GM19240 (cell line): ENCODE results near the gene HEG1.
"Not testable (repeated sequence)": the region's sequence is repeated elsewhere in the genome, so short reads cannot be mapped to it uniquely, and the experiment has no call there.

Source experiments
- DNase-seq: peaks from one replicate; pipeline ENCODE4 v3.0.0; 2011; ENCODE audit warnings: low spot score; ENCODE audit not compliant: insufficient read length

HEG1 gene, protein sequence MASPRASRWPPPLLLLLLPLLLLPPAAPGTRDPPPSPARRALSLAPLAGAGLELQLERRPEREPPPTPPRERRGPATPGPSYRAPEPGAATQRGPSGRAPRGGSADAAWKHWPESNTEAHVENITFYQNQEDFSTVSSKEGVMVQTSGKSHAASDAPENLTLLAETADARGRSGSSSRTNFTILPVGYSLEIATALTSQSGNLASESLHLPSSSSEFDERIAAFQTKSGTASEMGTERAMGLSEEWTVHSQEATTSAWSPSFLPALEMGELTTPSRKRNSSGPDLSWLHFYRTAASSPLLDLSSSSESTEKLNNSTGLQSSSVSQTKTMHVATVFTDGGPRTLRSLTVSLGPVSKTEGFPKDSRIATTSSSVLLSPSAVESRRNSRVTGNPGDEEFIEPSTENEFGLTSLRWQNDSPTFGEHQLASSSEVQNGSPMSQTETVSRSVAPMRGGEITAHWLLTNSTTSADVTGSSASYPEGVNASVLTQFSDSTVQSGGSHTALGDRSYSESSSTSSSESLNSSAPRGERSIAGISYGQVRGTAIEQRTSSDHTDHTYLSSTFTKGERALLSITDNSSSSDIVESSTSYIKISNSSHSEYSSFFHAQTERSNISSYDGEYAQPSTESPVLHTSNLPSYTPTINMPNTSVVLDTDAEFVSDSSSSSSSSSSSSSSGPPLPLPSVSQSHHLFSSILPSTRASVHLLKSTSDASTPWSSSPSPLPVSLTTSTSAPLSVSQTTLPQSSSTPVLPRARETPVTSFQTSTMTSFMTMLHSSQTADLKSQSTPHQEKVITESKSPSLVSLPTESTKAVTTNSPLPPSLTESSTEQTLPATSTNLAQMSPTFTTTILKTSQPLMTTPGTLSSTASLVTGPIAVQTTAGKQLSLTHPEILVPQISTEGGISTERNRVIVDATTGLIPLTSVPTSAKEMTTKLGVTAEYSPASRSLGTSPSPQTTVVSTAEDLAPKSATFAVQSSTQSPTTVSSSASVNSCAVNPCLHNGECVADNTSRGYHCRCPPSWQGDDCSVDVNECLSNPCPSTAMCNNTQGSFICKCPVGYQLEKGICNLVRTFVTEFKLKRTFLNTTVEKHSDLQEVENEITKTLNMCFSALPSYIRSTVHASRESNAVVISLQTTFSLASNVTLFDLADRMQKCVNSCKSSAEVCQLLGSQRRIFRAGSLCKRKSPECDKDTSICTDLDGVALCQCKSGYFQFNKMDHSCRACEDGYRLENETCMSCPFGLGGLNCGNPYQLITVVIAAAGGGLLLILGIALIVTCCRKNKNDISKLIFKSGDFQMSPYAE (N-terminal part only)

DNA sequence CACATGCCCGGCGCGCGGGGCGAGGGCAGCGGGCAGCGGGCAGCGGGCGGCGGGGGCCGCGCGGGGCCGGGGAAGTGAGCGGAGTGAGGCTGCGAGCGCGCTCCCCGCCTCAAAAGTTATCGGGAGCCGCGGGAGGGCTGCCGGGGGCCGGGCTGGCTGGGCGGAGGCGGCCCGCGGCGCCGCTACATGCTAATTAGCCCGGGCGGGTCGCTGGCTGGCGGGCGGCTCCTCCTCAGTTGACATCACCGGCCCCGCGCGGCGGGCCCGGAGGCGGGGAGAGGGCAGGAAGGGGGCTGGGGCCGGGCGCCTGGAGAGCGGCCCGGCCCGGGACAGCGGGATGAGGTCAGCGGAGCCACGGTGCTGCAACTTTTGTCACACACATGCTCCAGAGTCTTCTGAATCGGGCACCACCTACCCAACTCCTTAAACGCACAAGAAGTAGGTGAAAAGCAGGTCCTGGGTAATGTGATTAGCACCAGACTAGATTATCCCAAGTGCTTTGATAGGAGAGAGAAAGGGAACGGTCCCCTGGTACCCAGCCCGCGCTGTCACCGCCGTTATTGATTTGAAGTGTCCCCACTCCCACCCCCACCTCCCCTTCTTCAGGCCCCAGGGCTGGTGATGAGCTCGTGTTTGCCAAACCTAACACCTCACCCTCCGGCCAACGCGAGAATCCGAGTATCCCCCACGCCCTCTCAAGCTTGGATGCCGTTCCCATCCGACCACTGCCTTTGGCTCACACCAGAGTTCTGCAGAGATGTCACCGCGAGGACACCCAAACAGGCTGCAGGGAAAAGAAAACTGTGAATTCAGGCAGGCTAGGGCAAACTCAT, at the start of gene HEG1:
HEG1 (minus strand) TSS at position 85 of the 833 bp plus-strand sequence. CDS start 107 bp downstream, outside the sequence.
- DNase-seq: peak; percentile 85

DNA sequence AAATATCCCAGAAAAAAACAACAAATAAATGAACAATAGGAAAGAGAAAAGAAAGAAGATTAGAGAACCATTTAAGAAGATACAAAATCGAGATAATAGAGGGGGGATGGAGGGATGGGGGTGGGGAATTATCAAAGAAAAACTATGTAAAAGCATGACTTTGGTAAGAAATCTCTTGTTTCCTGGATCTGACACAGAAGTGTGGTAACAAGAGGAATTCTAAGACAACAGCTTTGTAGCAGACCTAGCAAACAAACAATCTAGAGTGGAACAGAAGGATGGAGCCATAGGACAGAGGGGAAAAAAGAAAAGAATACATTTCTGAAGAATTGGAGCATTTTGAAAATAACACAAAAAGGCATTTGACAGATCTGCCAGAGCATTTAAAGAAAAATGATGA, 49.3 kb upstream of the HEG1 start:
- no peak for DNase-seq

DNA sequence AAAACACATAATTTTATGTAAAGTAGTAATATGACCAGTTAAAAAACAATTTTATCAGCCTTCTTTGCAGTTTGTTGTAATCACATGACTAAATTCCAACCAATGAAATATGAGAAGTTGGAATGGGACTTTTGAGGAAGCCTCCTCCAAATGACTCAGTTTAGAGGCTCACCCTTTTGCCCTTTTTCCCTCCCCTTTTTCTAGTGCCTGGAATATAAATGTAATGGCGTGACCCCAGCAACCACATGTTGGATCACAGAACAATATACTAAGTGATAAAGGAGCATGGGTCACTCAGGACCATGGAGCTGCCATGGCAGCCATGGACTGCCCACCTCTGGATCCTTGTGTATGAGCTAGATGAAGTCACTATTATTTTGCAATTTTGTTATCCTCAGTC, 48.8 kb upstream of the HEG1 start:
- DNase-seq: no peak

DNA sequence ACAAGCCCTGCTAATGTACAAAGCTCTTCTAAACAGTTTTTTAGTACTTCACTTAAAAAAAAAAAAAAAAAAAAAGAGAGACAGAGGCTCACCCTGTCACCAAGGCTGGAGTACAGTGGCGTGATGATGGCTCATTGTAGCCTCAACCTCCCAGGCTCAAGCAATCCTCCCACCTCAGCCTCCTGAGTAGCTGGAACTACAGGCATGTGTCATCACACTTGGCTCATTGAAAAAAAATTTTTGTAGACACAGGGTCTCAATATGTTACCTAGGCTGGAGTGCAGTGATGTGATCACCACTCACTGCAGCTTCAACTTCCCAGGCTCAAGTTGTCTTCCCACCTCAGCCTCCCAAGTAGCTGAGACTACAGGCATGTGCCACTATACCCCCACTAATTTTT, 47.6 kb upstream of the HEG1 start:
- DNase-seq: no peak

DNA sequence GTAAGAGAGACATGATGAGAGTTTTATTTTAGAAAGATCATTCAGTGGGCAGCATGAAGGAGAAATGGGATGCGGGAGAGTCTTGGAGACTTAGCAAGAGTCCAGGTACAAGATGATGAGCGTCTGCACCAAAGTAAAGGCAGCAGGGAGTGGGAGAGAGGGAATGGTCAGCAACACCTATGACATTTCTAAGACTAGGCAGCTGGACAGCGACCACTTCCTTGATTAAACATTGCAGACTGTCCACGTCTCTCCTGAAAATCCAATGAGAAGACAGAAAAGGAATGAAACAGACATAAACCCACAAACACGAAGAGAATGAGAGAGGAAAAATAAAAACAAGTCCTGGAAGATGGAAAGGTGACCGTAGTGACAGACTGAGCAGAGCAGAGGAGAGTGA, 46.7 kb upstream of the HEG1 start:
- DNase-seq: no peak

DNA sequence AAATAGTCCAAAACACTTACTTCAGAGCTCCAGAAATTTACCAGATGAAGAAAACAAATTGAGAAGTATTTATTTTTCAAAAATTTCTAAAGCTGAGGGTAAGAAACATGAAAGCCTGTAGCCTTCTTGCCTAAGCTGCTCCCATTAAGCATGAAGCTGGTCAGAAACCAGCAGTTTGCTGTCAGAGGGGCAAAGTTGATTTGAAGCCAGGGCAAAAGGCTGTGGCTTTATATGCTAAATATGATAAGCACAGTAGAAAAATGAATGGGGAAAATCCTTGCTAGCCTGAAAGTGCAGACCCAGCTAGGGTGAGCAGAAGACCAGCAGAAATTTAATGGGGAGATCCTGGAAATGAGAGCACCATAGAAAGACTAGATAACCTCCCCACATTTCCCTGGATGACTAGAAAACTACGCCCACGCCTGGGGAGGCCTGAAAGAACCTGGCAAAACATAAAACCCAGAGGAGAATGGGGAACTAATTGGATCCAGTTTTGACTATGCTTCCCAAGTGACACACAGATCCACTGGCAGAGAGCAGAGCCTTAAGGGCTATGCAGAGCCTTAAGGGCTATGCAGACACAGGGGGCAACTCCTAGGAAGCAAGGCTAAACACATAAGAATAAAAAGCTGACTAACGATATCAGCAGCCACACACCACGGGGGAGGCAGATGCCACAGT, 43.0 kb upstream of the HEG1 start:
- DNase-seq: no peak

DNA sequence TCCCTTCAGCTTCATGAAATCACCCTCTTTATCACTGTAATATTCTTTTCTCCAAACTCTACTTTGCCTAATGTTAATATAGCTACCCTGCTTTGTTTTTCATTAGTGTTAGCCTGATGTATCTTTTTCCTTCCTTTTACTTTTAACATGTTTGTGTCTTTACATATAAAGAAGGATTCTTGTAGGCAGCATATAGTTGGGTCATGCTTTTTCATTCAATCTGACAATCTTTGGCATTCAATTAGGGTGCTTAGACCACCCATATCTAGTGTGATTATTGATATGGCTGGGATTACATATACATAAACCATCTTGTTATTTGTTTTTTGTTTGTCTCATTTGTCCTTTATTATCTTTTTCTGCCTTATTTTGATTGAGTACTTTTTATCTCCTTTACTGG, 34.9 kb upstream of the HEG1 start:
- no peak for DNase-seq

DNA sequence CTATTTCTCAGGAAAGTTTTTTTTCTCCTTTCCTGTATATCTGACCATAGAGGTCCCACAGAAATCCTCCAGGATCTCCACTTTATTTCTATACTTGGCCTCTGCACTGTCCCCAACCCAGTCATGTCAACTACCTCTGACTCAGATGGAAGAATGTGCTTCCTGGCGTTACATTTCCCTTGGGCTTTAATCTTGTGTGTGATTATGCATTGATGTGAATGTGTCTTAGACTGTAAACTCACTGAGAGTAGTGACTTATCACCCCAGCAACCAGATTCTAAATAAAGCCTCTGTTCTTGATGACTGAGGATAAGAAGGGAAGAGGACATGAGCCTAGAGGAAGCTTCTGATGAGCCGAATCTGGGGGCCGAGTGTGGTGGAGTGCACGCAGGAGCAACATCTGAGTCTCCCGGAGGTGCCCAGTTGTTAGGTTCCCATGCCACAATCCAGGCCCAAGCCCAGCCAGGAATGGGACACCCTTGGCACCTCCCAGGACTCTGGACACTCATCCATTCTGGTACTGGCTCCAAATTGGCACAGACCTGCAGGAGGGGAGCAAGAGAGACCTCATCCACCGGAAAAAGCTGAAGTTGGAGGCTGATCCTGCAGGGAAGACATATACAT, 32.1 kb upstream of the HEG1 start:
- no peak for DNase-seq

DNA sequence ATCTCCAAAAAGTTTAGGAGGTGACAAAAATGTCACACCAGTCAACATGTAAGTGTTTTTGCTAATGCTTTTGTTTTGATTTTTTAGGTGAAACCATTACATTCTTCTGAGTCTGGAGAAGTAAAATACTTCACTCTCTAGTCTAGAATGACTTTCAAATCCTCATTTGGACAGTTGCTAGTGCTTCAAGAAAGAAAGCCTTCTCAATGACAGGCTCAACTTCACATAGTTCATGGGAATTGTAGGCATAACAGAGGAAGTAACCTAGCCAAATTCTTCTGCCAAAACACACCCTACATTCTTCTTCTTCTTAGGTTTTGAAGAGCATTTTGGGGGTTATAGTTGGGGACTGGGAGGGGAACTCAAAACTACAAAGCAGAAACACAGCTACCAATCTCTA, 29.4 kb upstream of the HEG1 start:
- no peak for DNase-seq

DNA sequence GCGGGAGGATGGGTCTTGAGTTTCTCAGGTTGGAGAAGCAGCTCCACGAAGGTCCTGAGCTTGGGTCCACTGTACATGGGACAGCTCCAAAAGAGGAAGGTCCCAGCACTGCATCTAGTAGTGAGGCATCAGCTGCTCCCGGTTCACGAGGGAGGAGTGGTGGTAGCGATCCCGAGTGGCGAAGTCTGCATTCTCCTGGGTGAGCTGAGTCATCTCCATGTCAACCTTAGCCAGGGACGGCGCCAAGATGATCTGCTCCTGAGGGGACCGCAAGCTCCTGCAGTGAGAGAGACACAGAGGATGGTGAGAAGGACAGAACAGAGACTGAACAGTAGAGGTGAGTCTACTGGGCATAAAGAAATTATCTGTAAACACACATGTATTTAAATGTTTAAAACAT, 28.0 kb upstream of the HEG1 start:
- no peak for DNase-seq

DNA sequence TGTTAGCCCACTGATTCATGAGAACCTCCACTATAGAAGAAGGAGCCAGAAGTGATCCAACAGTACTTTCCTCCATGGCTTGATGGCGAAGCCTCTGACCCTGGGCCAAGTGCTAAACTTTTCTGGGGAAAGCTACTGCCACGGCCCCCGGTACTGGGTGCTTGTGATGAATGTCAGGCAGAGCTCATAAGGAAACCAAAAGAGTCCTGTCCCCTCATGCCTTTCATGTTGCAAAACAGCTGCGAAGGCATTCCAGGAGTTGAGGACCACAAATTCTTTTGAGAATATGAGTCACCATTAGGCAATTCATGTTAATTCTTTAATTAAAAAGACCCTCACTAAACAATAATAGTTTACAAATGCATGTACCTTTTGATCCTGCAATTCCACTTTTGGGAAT, 26.5 kb upstream of the HEG1 start:
- DNase-seq: not testable (repeated sequence)

DNA sequence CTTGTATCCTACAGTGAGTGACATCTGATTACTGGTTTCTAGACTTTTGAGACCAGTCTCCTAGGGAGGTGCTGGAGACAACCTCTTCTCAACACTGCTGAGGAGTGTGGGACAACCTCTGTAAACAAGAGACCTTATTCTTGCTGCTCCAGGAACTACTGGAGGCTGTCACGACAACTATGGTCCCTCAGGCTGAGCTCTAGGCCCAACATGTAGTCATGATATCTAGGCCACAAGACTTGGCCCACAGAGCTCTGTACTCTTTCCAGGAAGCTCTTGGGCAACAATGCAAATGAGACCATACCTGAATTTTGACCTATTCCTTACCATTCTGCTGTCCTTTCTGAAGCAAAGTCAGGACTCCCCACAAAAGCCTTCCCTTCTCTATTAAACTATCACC, 24.3 kb upstream of the HEG1 start:
- DNase-seq: no peak

DNA sequence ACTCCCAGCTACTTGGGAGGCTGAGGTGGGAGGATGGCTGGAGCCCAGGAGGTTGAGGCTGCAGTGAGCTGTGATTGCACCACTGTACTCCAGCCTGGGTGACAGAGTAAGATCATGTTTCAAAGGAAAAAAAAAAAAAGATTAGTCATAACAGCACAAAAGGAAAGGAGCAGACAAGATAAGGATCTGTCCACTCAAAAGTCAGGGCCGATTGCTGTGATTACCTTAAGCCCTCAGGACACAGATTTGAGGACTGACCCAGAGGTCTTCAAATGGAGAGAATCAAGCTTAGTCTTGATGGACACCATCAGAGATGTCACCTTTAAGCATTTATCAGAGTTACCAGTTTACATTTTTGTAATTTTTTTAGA, 23.9 kb upstream of the HEG1 start:
- DNase-seq: no peak

DNA sequence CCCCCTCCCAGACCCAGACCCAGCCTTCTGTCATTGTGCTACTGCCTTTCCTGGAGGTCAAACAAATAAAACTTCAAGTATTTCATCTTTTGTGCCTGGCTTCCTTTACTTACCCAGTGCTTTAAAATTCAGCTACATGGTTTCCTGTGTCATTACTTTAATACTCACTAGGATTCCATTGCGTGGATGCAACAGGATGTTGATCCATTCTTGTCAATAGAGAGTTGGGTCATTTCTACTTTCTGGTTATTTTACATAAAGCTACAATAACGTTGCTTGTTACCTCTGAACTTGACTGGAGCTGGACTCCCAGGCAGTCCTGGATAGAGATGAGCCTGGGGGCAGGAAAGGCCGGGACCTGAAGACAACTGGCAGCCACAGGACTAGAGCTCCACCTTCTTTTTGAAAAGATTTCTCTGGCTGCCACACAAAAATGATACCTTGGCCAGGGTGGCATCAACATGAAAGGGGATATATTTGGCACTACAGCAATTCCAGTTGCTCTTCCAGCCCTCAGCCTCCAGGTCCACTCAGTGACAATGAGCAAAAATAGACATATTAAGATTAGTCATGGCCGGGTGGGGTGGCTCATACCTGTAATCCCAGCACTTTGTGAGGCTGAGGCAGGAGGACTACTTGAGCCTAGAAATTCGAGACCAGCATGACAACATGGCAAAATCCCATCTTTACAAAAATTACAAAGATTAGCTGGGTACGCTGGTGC, 23.3 kb upstream of the HEG1 start:
- no peak for DNase-seq

DNA sequence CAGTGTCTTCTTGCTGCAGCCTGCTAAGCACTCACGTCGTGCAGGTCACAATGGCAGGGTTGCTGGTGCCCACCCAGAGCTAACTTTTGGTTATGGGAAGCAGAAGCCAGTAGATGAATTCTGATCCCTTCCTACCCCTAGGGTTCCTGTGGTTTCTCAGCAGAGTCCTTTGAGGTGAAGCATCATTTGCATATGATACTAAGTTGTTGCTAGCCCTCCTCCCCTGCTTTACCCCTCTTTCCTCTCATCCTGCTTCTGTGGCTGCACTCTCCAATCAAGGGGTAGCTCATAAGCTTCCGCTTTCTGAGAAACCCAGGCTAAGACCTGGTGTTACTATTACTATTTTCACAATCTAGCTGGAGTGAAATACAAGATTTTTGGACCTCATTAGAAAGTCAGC, 22.1 kb upstream of the HEG1 start:
- DNase-seq: no peak

DNA sequence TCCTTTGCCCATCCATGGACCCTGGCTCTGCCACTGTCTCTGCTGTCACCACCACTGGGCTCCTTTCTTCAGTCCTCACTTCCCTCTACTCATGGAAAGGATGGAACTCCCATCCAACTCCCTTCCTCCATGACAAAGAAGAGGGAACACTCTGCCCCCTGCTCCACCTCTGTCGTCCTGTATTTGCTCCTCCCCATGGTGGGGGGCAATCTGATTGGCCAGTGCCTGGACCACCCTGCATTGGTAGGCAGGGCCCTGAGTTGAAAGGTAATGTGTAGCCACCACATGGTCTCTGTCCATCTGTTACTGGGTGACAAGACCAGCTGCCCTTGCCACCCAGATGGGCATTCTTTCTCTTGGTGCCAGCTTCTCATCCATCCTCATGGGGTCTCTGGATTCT, 20.7 kb upstream of the HEG1 start:
- no peak for DNase-seq

DNA sequence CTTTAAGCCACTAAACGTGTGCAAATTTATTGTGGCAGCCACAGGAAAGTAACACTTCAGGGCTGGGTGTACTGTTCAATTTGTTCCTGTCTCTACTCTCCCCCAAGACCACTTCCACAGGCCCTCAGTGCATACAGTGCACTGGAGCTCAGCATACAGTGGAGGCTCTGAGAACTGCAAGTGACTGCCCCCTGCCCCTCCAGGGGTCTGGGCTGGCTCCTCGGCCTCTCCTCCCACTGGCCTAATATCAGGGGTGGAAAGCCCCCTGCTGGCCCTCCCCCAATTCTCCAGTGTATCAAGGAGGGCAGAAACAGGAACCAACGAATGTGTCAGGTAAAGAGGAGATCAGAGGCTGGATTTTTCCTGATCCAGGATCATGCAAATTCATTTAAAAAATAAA, 19.9 kb upstream of the HEG1 start:
- no peak for DNase-seq

DNA sequence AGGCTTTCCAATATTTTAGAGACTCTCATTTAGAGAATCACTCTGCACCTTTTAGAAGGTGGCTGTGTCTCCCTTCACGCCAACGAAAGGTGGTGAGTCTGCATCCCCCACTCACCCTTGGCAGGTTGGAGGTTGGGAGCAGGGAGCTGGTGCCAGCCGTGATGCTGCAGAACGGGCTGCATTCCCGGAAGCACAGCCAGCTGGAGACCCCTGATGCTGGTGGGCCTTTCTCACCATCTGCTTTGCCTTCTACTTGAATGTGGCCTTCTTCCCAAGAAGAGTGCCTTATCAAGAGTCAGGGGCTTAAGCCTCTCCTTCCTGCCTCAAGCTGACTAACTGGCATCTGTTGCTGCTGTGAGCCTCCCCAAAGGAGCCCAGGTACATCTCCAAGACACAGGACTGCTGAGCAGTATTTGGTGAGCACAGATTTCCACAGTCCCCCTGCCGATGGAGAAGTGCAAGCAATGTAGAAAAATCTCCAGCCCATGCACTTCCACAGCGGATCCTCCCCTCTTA, 17.7 kb upstream of the HEG1 start:
- DNase-seq: no peak
